Measurements from ENCODE around the gene NPLOC4.
A peak's percentile ranks its signal among the peaks of the same experiment; 100 is the strongest.

NPLOC4 gene

GRCh38 chr17:81515530-81516041 is 121.3 kb downstream of the NPLOC4 start:
- TF ChIP-seq CTCF (IDR thresholded peaks at IDR 0.05): no peak
- TF ChIP-seq ZFX (IDR thresholded peaks at IDR 0.05; ENCODE audit: borderline replicate concordance): no peak
- H3K27ac ChIP-seq: peak overlapping the region; percentile 100

GRCh38 chr17:81514739-81515529 is 122.0 kb downstream of the NPLOC4 start:
- peak overlapping the region; percentile 100 for H3K27ac ChIP-seq
- TF ChIP-seq ZFX (IDR thresholded peaks at IDR 0.05; ENCODE audit: borderline replicate concordance): no peak
- TF ChIP-seq CTCF (IDR thresholded peaks at IDR 0.05): no peak

- peak overlapping the region; percentile 100 for H3K27ac ChIP-seq
- TF ChIP-seq CTCF (IDR thresholded peaks at IDR 0.05): no peak
- no peak for TF ChIP-seq ZFX (IDR thresholded peaks at IDR 0.05; ENCODE audit: borderline replicate concordance)
These were observed 122.5 kb downstream of the NPLOC4 start for GRCh38 chr17:81514489-81514738.

GRCh38 chr17:81513753-81514488 is 123.0 kb downstream of the NPLOC4 start:
- H3K27ac ChIP-seq: peak overlapping the region; percentile 100
- TF ChIP-seq CTCF (IDR thresholded peaks at IDR 0.05): no peak
- no peak for TF ChIP-seq ZFX (IDR thresholded peaks at IDR 0.05; ENCODE audit: borderline replicate concordance)

- 0 out of 2 replicates have a peak, but pooled peaks have one; percentile 9 for TF ChIP-seq CTCF (IDR thresholded peaks at IDR 0.05)
- TF ChIP-seq ZFX (IDR thresholded peaks at IDR 0.05; ENCODE audit: borderline replicate concordance): no peak
- H3K27ac ChIP-seq: peak overlapping the region; percentile 100
These were observed 123.5 kb downstream of the NPLOC4 start for GRCh38 chr17:81513372-81513752.

GRCh38 chr17:81512562-81513371 is 124.1 kb downstream of the NPLOC4 start, which contains the start of gene ACTG1:
ACTG1 (minus strand) TSS chr17:81512799; CDS start chr17:81512354, 445 bp downstream.
- no peak for TF ChIP-seq ZFX (IDR thresholded peaks at IDR 0.05; ENCODE audit: borderline replicate concordance)
- TF ChIP-seq CTCF (IDR thresholded peaks at IDR 0.05): no peak
- H3K27ac ChIP-seq: peak within 1 kb of the TSS; percentile 100

All from 22Rv1 (cell line).